Stimulated activated CD4-positive, alpha-beta T cell treated with anti-CD3 and anti-CD28 coated beads, TNF-alpha, amount 100 ng/mL, for 24 hours (primary cell): ENCODE data around the gene POLR2C.

Source experiments
- DNase-seq, 3 experiments: peaks; one replicate each; pipeline ENCODE4 v3.0.0-alpha.2; 2020; ENCODE audit warnings: low read depth in 3 of 3

POLR2C gene

DNA sequence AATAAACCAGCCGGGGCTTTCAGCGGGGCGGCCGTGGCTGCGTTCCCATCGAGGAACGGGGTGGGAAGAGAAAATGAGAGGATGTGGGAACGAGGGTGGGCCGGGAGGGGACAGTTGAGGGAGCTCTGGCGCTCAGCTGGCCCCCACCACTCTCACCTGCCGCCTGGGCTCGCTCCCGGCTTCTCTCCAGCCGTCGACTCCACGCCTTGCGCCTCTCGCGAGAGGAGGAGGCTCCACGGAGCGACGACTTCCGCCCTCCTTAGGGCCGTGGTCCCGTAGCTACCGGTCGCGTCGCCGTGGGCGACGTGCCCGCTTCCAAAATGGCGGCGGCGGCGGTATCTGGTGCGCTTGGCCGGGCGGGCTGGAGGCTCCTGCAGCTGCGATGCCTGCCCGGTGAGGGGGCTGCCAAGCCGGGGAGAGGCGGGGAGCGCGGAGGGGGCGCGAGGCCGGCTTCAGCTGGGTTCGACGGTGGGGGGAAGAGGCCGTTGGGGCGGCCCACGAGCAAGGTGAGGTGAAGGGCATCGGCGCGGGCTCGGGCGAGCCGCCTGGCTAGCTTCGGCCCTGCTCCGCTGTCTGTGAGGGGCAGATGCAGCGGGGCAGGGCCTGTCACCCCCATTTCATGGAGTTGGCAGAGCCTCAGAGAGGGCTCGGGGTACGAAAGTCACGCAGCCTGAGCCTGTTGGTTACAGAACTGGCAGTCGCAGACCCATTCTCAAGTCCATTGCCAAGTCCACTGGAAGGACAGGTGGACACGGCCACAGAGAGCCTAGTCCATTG lies 15.1 kb upstream of the POLR2C start, which contains the start of the genes CIAPIN1 and COQ9:
Gene CIAPIN1, minus strand, starts transcription at position 200 of the 777 bp plus-strand sequence. CDS start 6,457 bp downstream, outside the sequence.
Gene COQ9, plus strand, starts transcription at position 294 of the 777 bp plus-strand sequence. Its CDS starts 27 bp downstream, at position 321.
- DNase-seq: peak; percentile 83 to 93 (median 83)

DNA sequence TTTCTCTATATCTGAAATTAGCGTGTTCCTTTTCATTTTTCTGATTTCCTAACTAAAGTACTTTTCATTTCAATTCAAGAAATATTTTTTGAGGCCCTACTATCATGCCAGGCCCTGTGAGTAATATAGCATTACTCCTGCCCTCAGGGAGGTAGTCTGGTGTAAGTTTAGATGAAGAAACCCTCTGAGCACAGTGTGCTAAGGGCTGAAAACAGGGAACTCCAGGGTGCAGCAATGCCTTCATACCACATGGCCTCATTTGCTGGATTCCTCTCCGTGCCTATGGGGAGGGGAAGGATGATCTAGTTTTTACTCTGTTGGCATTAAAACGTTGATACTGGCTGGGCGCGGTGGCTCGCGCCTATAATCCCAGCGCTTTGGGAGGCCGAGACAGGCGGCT lies 10.5 kb upstream of the POLR2C start:
- DNase-seq: no peak

DNA sequence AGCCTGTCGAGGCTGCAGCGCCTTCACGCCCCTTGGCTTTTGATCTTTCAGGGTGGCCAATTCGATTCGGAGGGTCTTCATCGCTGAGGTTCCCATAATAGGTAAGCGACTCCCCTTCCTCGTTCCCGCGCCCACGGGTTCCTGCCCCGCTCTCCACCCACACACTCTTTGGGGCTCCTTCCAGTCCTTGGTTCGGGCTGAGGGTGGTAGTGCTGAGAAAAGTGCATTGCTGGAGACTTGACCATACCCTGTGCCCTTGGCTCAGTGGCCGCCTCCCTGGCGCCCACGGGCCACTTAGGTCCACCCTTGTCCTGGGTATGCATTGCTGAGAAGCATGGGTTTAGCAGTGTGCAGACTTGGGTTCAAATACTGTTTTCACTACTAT lies 491 bp downstream of the POLR2C start:
- DNase-seq: no peak

GRCh38 chr16:57464523-57464922 lies 2.0 kb downstream of the POLR2C start:
- no peak for DNase-seq

- no peak for DNase-seq
These were observed 5.9 kb downstream of the POLR2C start for GRCh38 chr16:57468346-57468745.

DNA sequence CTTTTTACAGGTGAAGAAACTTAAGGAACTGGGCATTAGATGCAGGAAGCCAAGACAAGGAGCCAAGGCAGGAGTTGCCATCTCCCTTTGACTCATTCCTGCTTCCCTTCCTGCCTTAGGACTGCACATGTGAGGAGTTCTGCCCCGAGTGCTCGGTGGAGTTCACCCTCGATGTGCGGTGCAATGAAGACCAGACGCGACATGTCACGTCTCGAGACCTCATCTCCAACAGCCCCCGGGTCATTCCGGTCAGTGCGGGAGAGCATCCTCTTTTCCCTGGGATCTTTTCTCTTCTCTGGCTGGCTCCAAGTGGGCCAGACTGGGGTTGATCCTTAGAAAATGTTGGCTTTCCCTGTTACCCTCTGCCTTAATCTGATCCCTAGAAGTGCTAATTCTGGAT lies 6.6 kb downstream of the POLR2C start:
- no peak for DNase-seq

DNA sequence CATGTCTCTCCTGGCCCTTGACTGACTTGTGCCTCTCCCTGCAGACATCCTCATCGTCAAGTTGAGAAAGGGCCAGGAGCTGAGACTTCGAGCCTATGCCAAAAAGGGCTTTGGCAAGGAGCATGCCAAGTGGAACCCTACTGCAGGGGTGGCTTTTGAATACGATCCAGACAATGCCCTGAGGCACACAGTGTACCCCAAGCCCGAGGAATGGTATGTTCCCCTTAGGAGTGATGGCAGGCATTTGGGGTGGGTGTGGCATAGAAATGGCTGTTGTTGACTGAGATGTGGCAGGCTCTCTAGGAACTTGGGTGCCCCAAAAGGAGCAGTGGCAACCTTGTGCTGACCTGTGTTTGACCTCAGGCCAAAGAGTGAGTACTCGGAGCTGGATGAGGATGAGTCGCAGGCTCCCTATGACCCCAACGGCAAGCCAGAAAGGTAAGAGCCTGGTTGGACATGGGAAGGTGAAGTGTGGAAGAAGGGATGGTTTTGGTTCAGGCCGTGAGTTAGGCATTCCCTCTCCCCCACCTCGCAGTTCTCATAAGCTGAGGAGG lies 7.5 kb downstream of the POLR2C start:
- no peak for DNase-seq

GRCh38 chr16:57470711-57471110 lies 8.2 kb downstream of the POLR2C start:
- no peak for DNase-seq

DNA sequence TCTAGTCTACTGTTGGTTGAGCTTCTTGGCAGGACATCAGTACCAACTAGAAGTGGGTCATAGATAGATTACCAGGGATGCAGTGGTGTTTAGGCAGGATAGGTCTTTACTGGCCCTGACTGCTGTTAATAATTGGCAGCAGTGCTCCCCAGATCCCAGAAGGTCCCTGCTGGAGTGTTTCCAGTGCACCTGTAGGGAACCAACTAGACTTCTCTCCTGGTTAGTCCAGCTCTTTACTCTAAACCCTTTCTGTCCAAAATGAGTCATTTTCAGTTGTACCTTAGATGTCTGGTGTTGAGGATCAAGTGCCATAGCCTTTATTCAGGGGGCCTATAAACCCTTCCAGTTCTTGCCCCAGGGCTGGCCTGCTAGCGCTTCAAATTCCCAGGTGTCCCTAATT lies 8.7 kb downstream of the POLR2C start:
- DNase-seq: no peak

- no peak for DNase-seq
These were observed 9.6 kb downstream of the POLR2C start for GRCh38 chr16:57471852-57472664.

DNA sequence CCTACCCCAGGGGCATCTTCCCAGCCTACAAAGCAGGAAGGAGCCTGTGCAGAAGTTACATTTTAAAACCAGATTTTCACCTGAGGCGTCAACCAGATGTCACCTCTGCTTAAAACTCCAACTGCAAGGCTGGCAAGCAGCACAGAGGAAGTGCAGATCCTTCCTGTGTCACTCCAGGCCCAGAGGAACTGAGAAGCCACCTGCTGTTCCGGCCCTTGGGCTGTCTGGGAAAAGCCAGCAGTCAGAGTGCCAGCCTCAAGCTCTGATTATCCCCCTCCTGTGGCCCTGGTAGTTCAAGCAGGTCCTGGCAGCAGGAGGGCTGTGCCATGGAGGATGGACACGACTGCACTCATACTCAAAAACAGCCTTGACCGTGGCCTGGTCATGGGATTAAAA lies 10.2 kb downstream of the POLR2C start:
- no peak for DNase-seq

GRCh38 chr16:57473176-57473840 lies 10.8 kb downstream of the POLR2C start:
- no peak for DNase-seq

DNA sequence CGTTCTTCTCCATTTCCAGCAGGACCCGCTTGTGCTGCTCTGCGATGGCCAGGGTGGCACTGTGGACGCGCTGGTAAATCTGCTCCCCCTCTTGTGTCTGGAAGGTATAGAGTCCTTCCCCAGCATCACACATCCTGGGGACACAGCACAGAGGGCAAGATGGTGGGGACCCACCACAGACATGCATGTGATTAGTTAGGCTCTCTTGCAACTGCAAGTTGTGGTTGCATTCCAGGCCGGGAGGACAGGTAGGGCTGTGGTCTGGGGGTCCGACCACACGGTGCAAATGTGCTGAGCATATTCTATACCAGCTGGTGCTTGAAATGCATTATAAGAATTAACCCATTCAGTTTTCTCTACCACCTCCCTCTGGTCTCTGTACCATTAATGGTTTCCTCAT lies 11.4 kb downstream of the POLR2C start:
- DNase-seq: no peak

DNA sequence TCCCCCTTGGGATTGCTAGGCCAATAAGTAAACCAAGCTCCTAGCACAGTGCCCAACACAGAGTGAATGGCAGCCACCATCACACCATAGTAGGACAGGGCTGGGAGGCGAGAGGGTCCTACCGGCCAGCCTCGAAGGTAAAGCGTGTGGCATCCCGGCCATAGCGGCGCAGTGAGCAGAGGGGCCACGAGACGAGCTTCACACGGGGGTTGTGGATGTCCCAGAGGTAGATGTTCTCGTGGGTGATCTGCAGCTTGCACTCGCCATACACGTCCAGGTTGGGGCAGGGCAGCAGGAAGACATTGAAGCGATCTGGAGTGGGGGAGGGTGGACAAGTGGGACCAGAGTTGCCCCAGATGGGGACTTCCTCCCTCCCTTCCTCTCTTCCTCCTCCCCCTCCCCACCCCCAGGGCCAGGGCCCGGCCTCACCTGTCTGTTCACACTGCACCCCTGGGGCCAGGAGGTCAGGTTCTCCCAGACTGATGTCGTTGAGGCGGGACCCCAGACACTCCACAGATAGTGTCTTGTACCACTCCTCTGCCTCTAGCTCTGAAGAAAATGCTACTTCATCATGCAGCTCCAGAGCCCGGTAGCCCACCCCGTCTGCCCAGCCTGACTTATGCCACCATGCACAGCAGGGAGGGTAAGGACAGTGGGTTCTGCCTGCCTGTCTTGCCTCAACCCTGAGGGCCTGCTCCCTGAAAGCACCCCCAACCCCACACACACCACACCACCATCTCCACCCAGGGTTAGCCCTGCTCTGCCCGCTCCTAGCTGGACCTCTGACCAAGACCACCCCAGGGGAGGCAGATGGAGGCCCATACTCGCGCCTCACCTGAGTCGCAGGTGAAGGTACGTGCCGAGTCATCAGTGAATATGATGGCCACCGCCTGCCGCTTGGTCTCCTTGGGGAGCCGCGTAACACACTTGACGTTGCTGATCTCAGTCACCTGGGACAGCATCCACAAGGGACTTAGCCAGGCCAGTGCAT lies 12.5 kb downstream of the POLR2C start:
- DNase-seq: no peak

DNA sequence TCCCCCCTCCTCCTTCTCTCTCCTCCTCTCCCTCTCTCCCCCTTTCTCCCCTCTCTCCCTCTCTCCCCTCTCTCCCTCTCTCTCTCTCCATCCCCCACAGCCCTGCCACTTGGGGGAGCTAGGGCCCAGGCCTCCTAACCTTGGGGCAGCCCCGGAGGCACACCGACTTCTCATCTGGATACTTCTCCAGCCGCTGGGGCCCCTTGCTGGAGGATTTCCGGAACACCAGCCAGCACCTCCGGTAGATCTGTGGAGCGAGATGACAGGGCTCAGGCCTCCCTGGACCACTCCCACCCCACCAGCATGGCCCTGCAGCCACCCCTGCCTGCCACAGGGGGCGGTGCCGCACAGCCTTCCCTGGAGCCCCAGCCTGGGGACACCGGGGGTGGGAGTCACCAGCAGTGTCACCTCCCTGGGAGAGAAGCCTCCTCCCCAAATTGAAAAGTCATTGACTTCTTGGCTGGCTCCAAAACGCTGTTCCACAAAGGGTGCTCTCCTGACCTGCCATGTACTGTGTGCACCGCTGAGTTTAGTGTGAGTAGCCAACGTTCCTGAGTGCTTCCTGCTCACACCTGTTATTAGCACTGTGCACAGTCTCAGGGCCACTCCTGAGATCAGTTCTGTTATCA lies 13.3 kb downstream of the POLR2C start:
- peak; percentile 18 to 80 (median 48) for DNase-seq

- no peak for DNase-seq
These were observed 14.3 kb downstream of the POLR2C start for GRCh38 chr16:57476546-57477410.

DNA sequence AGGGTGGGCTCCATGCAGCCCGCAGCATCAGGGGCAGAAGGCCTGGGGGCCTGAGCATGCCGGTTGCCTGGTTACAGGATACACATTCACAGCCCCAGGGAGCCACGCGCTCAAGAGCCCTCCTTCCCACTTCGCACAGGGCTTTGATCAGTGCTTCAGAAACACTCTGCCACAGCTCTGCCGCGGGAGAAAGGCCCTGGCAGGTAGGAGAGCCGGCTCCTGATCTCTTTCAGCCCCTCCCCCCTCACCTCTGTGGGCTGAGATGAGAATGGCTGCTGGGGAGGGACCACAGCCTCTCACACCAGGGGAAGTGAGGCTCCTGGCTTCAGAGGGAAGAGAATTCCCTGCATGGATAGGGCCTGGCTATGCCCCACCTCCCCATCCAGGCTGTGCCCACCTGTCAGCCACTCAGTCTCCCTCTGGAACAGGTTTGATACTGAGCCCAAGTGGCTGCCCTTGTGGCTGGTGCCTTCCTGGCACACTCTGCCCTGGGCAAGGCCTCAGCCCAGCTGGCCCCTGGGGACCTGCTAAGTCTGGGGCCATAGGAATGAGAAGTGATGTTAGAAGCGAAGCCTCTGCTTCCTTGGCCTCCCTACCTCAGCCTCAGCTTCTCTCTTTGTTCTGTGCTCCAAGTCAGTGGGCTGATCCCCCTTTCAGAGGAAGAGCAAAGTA lies 15.2 kb downstream of the POLR2C start:
- no peak for DNase-seq

GRCh38 chr16:57478396-57479204 lies 16.1 kb downstream of the POLR2C start:
- no peak for DNase-seq
